NCI-H2227 treated with DMSO at 0.1 percent for 48 hours (cell line): Measurements from ENCODE around the gene MAGEC3.
"Not testable (repeated sequence)": the region's sequence is repeated elsewhere in the genome, so short reads cannot be mapped to it uniquely, and the experiment has no call there.

Experiments
- DNase-seq: peaks from one replicate; lab custom pipeline; 2025; lab: John Stamatoyannopoulos, UW

MAGEC3 gene

GRCh38 chrX:141838016-141838415, at the start of gene MAGEC3:
Gene MAGEC3 (plus strand): TSS chrX:141838316. CDS start chrX:141838316, 0 bp downstream.
- DNase-seq: no peak

GRCh38 chrX:141791856-141792255, 46.3 kb upstream of the MAGEC3 start:
- DNase-seq: no peak

- no peak for DNase-seq
Observed at GRCh38 chrX:141811438-141811837, 26.7 kb upstream of the MAGEC3 start.

- DNase-seq: no peak
Observed at GRCh38 chrX:141814213-141814857, 23.8 kb upstream of the MAGEC3 start.

GRCh38 chrX:141815904-141816303, 22.2 kb upstream of the MAGEC3 start:
- no peak for DNase-seq

GRCh38 chrX:141832247-141832646, 5.9 kb upstream of the MAGEC3 start:
- no peak for DNase-seq

- DNase-seq: no peak
Observed at GRCh38 chrX:141839856-141840255, 1.7 kb downstream of the MAGEC3 start.

GRCh38 chrX:141857479-141857878, 19.4 kb downstream of the MAGEC3 start:
- DNase-seq: no peak

GRCh38 chrX:141879616-141880015, 41.5 kb downstream of the MAGEC3 start:
- no peak for DNase-seq

GRCh38 chrX:141888811-141889210, 50.7 kb downstream of the MAGEC3 start:
- not testable (repeated sequence) for DNase-seq

- no peak for DNase-seq
Observed at GRCh38 chrX:141894733-141895132, 56.6 kb downstream of the MAGEC3 start.

- no peak for DNase-seq
Observed at GRCh38 chrX:141897690-141898089, 59.6 kb downstream of the MAGEC3 start.

GRCh38 chrX:141902366-141902765, 64.2 kb downstream of the MAGEC3 start:
- DNase-seq: no peak

- peak; percentile 33 for DNase-seq
Observed at GRCh38 chrX:141903400-141904155, 65.5 kb downstream of the MAGEC3 start, which contains the start of gene MAGEC1. Gene MAGEC1 (plus strand): TSS chrX:141903894. CDS start chrX:141905073, 1,179 bp downstream.

GRCh38 chrX:141904262-141904661, 66.1 kb downstream of the MAGEC3 start:
- no peak for DNase-seq

GRCh38 chrX:141917801-141918200, 79.7 kb downstream of the MAGEC3 start:
- no peak for DNase-seq

- no peak for DNase-seq
Observed at GRCh38 chrX:141924293-141924692, 86.2 kb downstream of the MAGEC3 start.

- no peak for DNase-seq
Observed at GRCh38 chrX:141928432-141928831, 90.3 kb downstream of the MAGEC3 start.

GRCh38 chrX:141934059-141934641, 96.0 kb downstream of the MAGEC3 start:
- DNase-seq: no peak

- no peak for DNase-seq
Observed at GRCh38 chrX:141935645-141936044, 97.5 kb downstream of the MAGEC3 start.

GRCh38 chrX:141936080-141936479, 98.0 kb downstream of the MAGEC3 start:
- DNase-seq: no peak

GRCh38 chrX:141941234-141941633, 103.1 kb downstream of the MAGEC3 start:
- DNase-seq: no peak

GRCh38 chrX:141945426-141945825, 107.3 kb downstream of the MAGEC3 start:
- DNase-seq: no peak
